Pancreas (tissue), 10 donors: Measurements from ENCODE around the gene FAM83F. TPM values are rescaled to one million over a fixed set of nuclear protein-coding genes. Genes with fewer than 3 reads are reported as not detected.

Experiments
- ATAC-seq, 4 donors: fragments of 200-7000 bp; cut with Tn5 transposase; one replicate each; pipeline versions ENCODE4 v1.8.0 to v1.9.1; 2020; ENCODE audit warnings: mild to moderate bottlenecking in 4 of 4, moderate library complexity in 4 of 4
- DNase-seq, 6 donors: peaks; one replicate each; pipeline ENCODE4 v3.0.0-alpha.2; 2020
- FAIRE-seq: peaks from 2 replicates; lab custom pipeline; 2012; peaks lifted over from hg19 to GRCh38; lab: Jason Lieb, UNC
- H3K27ac ChIP-seq, 4 donors: fragments of 200-600 bp; sonication (generic); 1 replicate in 3 of 4; 2 replicates in 1 of 4; pipeline versions ENCODE4 v1.5.0 to v1.8.0; 2020
- H3K27me3 ChIP-seq, 4 donors: fragments of 200-600 bp; one replicate each; pipeline ENCODE4 v1.8.0; 2021
- H3K36me3 ChIP-seq, 3 donors: fragments of 200-600 bp; sonication (generic) in 1 of 3; one replicate each; pipeline versions ENCODE4 v1.5.0 to v1.8.0; 2020 to 2021
- H3K4me1 ChIP-seq, 3 donors: fragments of 200-600 bp; one replicate each; pipeline ENCODE4 v1.8.0; 2021
- H3K4me3 ChIP-seq, 4 donors: fragments of 200-600 bp; sonication (generic) in 2 of 4; one replicate each; pipeline versions ENCODE4 v1.5.0 to v1.8.0; 2020 to 2021
- H3K9me3 ChIP-seq, 4 donors: fragments of 200-600 bp; one replicate each; pipeline ENCODE4 v1.8.0; 2021
- WGBS, 2 donors: extraction: QIAGEN DNeasy Blood & Tissue Kit; methylation state at CpG; one replicate each; pipeline ENCODE4 v1.1.7; 2013; 5-methylcytosine and 5-hydroxymethylcytosine counted together
- intact Hi-C, 3 donors: fragments of 100-400 bp; cut with DNase I; formaldehyde crosslinking; loops; one replicate each; pipeline versions ENCODE4 v1.11.1 to v1.14.2; 2022
- polyA plus RNA-seq, 2 donors: library from polyadenylated mRNA; stranded (reverse); fragments of 200-250 nt; gene quantifications; one replicate each; pipeline ENCODE4 v1.2.3, GENCODE V29; 2013
- total RNA-seq, 6 donors: library from RNA; stranded (reverse); fragmentation: NEBNext Ultra II Directional in 4 of 6; extraction: Animal tissue kit (Norgen Biotek cat#: 25700) in 4 of 6; gene quantifications; one replicate each; pipeline versions ENCODE4 v1.2.1 to v1.2.4, GENCODE V29; 2021 to 2023
- TF ChIP-seq, protein P1 (sequence below), 4 donors: fragments of 200-600 bp; sonication (generic) in 3 of 4; IDR thresholded peaks; one replicate each; pipeline versions ENCODE4 v1.5.0 to v1.8.0; 2021; ENCODE audit warnings: antibody characterized with exemption in 4 of 4
- donor health status: healthy with polysubstance abuse.
- donor health status: DM: no; HTN: no; CAD: no; lungs with moderate emphysema.
- donor health status: DM: no; HTN: no; CAD: no.
- donor health status: control.
- donor health status: control.
- donor health status: Bipolar disorder and iron deficiency.
- donor health status: DM: yes; HTN: yes; CAD: no.
- donor health status: DM: no; HTN: no; CAD: no.
- donor health status: DM: no; HTN: no; CAD: no.
- donor health status: DM: yes; HTN: yes; CAD: no.

Gene FAM83F
- total and polyA plus RNA-seq, 8 donors: 4.9 to 19.8 (median 15.5) TPM

DNA sequence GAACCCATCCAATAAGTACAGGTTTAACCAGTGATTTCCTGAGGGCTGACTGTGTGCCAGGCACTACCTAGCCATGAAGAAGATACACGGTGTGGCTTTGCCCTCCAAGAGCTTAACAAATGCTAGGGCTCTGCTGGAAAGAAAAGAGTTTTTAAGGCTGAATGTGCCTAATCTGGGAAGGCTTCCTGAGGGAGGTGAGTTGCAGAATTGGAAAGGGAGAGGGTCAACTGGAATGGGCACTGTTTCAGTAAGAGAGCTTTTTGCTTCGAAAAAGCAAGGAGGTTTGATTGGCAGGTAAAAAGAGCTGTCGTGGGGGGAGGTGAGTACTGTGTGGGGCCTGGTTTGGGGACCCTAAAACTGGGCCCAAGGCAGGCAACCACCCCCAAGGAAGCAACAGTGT lies 2.7 kb downstream of the FAM83F start:
- H3K4me3 ChIP-seq: peak overlapping the region in 1 of 4 donors; percentile 58
- peak overlapping the region in 2 of 4 donors; percentile 40 to 85 for H3K27ac ChIP-seq
- no peak for ATAC-seq
- WGBS, 2 donors: 56 to 71% methylated on average over 3 of the region's 3 CpGs
- intact Hi-C loops: no loop called here
- no peaks in the 10 kb centered on the region for H3K9me3 ChIP-seq
- H3K4me1 ChIP-seq: peaks cover 28 to 41% (median 32%) of the 10 kb centered on the region in 3 donors
- DNase-seq: no peak
- no peaks in the 10 kb centered on the region for H3K27me3 ChIP-seq
- TF ChIP-seq, protein P1, sequence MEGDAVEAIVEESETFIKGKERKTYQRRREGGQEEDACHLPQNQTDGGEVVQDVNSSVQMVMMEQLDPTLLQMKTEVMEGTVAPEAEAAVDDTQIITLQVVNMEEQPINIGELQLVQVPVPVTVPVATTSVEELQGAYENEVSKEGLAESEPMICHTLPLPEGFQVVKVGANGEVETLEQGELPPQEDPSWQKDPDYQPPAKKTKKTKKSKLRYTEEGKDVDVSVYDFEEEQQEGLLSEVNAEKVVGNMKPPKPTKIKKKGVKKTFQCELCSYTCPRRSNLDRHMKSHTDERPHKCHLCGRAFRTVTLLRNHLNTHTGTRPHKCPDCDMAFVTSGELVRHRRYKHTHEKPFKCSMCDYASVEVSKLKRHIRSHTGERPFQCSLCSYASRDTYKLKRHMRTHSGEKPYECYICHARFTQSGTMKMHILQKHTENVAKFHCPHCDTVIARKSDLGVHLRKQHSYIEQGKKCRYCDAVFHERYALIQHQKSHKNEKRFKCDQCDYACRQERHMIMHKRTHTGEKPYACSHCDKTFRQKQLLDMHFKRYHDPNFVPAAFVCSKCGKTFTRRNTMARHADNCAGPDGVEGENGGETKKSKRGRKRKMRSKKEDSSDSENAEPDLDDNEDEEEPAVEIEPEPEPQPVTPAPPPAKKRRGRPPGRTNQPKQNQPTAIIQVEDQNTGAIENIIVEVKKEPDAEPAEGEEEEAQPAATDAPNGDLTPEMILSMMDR (IDR thresholded peaks at IDR 0.05): no peak
- H3K36me3 ChIP-seq: no peaks in the 10 kb centered on the region
- no peak for FAIRE-seq

DNA sequence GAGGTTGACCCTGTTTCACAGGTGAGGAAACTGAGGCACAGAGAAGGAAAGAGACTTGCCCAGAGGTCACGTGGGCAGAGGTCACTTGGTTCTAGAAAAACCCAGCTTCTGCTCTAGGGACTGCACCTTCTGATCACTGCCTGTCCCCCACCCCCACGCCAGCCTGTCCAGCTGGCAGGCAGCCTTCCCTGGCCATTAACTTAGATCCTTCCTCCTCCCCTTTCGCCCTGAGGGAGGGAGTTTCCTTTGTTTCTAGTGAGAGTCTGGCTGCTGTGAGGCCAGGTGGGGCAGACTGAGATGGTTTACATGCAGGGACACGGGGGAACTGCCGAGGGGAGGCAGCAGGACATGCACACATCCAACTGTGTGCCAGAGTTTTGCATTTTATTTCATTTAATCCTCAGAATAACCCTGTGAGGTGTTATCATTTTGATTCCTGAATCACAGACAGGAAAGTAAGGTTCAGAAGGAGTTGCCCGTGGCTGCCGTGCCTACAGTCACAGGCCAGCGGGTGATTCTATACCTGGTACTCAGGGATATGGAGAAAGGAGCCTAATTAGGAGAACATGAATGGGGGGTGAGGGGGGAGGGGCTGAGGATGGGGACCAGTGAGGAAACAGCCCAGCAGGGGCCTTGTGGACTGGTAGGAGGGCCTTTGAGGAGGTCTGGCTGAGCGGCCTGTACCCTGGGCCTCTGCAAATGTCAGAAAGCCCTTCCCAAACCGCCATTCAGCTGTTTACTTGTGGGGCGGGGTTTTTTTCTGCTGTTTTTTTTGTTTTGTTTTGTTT lies 3.4 kb downstream of the FAM83F start:
- Histone ChIP-seq H3K9me3 (no peaks in the 10 kb centered on the region), H3K36me3 (no peaks in the 10 kb centered on the region), H3K4me1 (peaks cover 28 to 41% (median 32%) of the 10 kb centered on the region in 3 donors), H3K4me3 (peak overlapping the region in 1 of 4 donors; percentile 20), H3K27ac (peak overlapping the region in 2 of 4 donors; percentile 40 to 85), H3K27me3 (no peaks in the 10 kb centered on the region)
- intact Hi-C loops: no loop called here
- TF ChIP-seq, protein P1 (IDR thresholded peaks at IDR 0.05): no peak
- ATAC-seq (peak; percentile 62 to 81 (median 74)), DNase-seq (peak; percentile 76 to 85 (median 80)), FAIRE-seq (no peak)
- 25 to 29% methylated on average over 11 of the region's 11 CpGs for WGBS, 2 donors

DNA sequence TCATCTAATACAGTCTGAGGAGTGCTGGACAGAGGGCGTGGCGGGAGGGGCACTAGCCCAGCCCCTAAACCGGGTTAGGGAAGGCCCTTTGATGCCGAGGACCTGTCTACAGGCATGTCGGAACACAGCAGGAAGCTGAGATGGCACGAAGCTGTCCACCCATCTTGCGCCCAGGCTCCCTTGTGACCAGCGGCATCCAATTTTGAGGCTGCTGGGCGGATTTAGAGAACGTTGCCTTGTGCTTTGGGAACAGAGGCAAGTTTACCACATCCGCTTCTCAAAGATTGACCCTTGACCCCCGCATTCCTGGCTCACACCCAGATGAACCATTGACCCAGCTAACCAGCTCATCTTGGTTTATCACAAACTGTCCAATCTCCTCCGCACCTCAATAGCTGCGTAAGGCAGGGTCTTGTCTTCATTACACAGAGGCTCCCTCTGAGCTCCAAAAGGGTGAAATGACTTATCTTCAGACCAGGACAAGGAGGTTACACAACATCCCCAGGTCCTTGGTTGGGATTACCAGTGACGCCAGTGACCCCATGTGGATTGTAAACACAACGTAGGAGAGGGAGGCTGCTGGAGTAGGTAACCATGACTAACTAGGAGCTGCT lies 4.5 kb downstream of the FAM83F start:
- DNase-seq: no peak

GRCh38 chr22:40000171-40000570 lies 5.4 kb downstream of the FAM83F start:
- no peaks in the 10 kb centered on the region for H3K36me3 ChIP-seq
- TF ChIP-seq, protein P1 (IDR thresholded peaks at IDR 0.05): no peak
- FAIRE-seq: no peak
- 94 to 96% methylated on average over 5 of the region's 5 CpGs for WGBS, 2 donors
- no peak for DNase-seq
- intact Hi-C loops: no loop called here
- H3K27me3 ChIP-seq: no peaks in the 10 kb centered on the region
- H3K27ac ChIP-seq: no peak overlapping the region
- no peak overlapping the region for H3K4me3 ChIP-seq
- no peak for ATAC-seq
- peaks cover 28 to 41% (median 32%) of the 10 kb centered on the region in 3 donors for H3K4me1 ChIP-seq
- H3K9me3 ChIP-seq: no peaks in the 10 kb centered on the region

More for the DNA sequence above, 4.5 kb downstream of the FAM83F start:
- Histone ChIP-seq H3K4me3 (no peak overlapping the region), H3K4me1 (peaks cover 28 to 41% (median 32%) of the 10 kb centered on the region in 3 donors), H3K27ac (no peak overlapping the region), H3K27me3 (no peaks in the 10 kb centered on the region), H3K36me3 (no peaks in the 10 kb centered on the region), H3K9me3 (no peaks in the 10 kb centered on the region)
- 71 to 74% methylated on average over 16 of the region's 16 CpGs for WGBS, 2 donors
- intact Hi-C loops: no loop called here
- no peak for ATAC-seq
- no peak for FAIRE-seq
- TF ChIP-seq, protein P1 (IDR thresholded peaks at IDR 0.05): no peak
